Sciatic nerve (tissue), 2 donors: ENCODE data around the gene MAD1L1. TPM values are rescaled to one million over a fixed set of nuclear protein-coding genes. Genes with fewer than 3 reads are reported as not detected.
"Not testable (repeated sequence)": the region's sequence is repeated elsewhere in the genome, so short reads cannot be mapped to it uniquely, and the experiment has no call there.

Source experiments
- ATAC-seq: fragments of 200-7000 bp; cut with Tn5 transposase; one replicate; pipeline ENCODE4 v1.9.1; 2020; ENCODE audit warnings: mild to moderate bottlenecking, moderate library complexity
- DNase-seq: peaks from one replicate; pipeline ENCODE4 v3.0.0-alpha.2; 2020; ENCODE audit warnings: low spot score
- intact Hi-C: fragments of 100-400 bp; cut with DNase I; formaldehyde crosslinking; loops from one replicate; pipeline ENCODE4 v1.14.2; 2022
- total RNA-seq: library from RNA; stranded (reverse); fragmentation: NEBNext Ultra II Directional; extraction: Animal tissue kit (Norgen Biotek cat#: 25700); gene quantifications from one replicate; pipeline ENCODE4 v1.2.1, GENCODE V29; 2021
- donor health status: DM: no; HTN: no; CAD: no.
- donor health status: DM: no; HTN: no; CAD: no.

The MAD1L1 gene
- total RNA-seq, 1 donor from 2014 or later, result 42.1 TPM

- ATAC-seq (no peak), DNase-seq (no peak)
- intact Hi-C loops, result no loop called here
Measured at GRCh38 chr7:1893451-1893850, 339.3 kb downstream of the MAD1L1 start.

- ATAC-seq (no peak), DNase-seq (no peak)
- intact Hi-C loops, result no loop called here
Measured at GRCh38 chr7:1893036-1893435, 339.7 kb downstream of the MAD1L1 start.

GRCh38 chr7:1892011-1892965, 340.5 kb downstream of the MAD1L1 start:
- DNase-seq, result no peak
- ATAC-seq, result no peak
- intact Hi-C loops, result no loop called here

GRCh38 chr7:1890289-1891235, 342.2 kb downstream of the MAD1L1 start:
- intact Hi-C loops, result no loop called here
- ATAC-seq, result no peak
- DNase-seq, result no peak

DNA sequence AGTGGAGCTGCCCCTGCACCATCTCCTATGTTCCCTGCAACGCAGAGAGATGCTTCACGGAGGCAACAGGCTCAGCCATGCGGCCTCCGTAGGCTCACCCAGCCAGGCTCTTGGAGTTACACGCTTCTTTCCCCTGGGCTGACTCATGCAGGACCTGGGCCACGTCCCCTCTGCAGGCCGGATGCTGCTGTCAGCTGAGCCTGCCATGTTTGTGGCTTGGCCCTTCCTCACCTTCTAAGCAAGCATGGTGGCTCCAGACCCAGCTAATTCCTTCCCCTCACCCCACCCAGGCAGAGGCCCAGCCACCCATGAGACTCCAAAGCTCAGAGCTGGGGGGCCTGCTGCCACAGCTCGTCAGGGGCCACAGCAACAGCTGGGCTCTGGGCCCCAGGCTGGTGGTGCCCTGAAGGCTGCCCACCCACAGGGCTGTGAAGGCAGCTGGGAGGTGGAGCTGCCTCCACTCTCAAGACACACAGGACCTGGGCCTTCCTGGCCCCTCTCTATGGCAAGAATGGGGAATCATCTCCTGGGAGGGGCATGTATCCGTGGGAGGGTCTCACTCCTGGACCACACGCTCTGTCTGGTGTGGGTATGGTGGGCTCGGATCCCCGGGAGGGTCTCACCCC, 343.1 kb downstream of the MAD1L1 start:
- ATAC-seq (no peak), DNase-seq (no peak)
- intact Hi-C loops, result no loop called here

- ATAC-seq (no peak), DNase-seq (no peak)
- intact Hi-C loops, result no loop called here
Measured at GRCh38 chr7:1889091-1889490, 343.7 kb downstream of the MAD1L1 start.

DNA sequence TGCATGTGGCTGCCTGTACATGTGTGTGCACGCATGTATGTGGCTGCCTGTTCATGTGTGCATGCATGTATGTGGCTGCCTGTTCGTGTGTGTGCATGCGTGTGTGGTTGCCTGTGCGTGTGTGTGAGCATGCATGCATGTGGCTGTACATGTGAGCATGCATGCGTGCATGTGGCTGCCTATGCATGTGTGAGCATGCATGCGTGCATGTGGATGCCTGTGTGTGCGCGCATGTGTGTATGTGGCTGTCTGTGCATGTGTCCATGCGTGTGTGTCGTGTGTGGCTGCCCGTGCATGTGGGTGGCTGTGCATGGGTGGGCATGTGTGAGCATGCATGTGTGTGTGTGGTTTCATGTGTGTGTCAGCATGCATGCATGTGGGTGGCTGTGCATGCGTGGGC, 344.3 kb downstream of the MAD1L1 start:
- ATAC-seq, result no peak
- intact Hi-C loops, result no loop called here
- DNase-seq, result no peak

DNA sequence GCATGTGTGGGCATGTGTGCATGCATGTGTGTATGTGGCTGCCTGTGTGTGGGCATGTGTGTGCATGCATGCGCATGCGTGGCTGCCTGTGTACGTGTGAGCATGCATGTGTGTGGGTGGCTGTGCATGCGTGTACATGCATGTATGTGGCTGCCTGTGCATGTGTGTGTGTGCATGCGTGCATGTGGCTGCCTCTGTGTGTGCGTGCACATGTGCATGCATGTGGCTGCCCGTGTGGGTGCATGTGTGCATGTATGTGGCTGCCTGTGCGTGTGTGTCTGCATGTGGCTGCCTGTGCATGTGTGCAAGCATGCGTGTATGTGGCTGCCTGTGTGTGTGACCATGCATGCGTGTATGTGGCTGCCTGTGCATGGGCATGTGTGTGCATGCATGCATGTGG, 345.5 kb downstream of the MAD1L1 start:
- DNase-seq (no peak), ATAC-seq (no peak)
- intact Hi-C loops, result no loop called here

- ATAC-seq, result no peak
- intact Hi-C loops, result no loop called here
- DNase-seq, result no peak
Measured at GRCh38 chr7:1886361-1887064, 346.2 kb downstream of the MAD1L1 start.

DNA sequence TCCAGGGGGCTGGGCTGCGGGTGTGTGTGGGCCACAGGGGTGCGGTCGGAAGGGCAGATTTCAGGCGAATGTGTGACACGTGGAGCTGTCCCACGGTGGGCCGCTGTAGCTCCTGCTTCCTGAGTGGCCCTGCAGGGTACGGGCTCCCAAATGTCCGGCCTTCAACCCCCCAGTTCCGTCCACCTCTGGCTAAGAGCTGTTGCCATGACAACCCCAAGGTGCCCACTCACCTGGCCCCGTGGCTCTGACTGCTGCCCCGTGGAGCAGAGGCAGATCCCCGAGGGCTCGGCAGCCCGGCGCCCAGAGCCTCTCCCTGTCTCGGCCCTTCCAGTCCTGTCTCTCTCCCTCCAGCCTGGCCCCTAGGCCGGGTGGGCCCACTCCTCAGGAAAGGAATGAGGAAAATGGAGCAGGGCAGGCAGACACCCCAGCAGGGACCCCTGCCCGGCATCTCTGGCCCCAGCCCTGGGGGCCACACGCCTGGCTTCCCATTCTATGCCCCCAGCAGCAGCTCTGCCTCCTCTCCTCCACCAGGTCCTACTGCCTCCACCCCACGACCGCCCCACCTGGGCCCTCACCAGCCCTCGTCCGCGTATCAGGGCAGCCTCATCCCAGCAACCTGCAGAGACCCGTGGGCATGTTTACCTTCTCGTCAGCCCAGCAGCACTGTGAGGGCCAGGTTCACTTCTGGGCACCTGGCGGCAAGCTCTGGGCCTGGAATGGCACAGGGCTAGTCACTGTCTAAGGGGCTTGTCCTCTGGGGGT, 347.1 kb downstream of the MAD1L1 start:
- no peak for DNase-seq
- intact Hi-C loops, result no loop called here
- no peak for ATAC-seq

- no peak for DNase-seq
- intact Hi-C loops, result no loop called here
- ATAC-seq, result no peak
Measured at GRCh38 chr7:1884583-1885350, 348.0 kb downstream of the MAD1L1 start.

- ATAC-seq (no peak), DNase-seq (no peak)
- intact Hi-C loops, result no loop called here
Measured at GRCh38 chr7:1883834-1884582, 348.7 kb downstream of the MAD1L1 start.

DNA sequence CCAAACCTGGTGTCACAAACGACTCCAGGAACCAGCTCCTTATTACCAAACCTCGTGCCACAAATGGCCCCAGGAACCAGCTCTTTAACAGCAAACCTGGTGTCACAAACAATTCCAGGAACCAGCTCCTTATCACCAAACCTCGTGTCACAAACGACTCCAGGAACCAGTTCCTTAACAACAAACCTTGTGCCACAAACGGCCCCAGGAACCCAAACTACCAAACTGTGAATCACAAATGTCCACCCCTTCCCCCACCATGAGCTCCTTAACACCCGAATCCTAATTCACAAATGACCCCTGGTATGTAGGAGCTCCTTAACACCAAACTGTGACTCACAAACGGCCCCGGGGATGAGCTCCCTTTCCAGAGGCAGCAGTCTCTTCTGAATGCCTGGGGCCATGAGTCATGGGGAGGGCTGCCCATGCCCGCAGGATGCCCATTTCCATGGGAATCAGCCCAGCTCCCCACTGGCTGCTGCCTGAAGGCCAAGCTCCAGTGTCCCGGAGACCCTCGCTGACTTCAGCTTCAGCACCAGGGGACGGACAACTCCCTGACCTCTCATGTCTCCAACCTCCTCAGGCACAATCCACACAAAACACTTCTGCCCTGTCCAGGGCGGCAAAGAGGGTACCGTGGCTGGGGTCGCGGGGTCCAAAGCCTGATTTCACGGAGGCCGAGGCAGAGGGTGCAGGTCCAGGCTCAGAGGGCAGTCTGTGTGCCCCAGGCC, 349.5 kb downstream of the MAD1L1 start:
- ATAC-seq, result no peak
- DNase-seq, result no peak
- intact Hi-C loops, result no loop called here

GRCh38 chr7:1882451-1882850, 350.3 kb downstream of the MAD1L1 start:
- no peak for ATAC-seq
- DNase-seq, result no peak
- intact Hi-C loops, result no loop called here

DNA sequence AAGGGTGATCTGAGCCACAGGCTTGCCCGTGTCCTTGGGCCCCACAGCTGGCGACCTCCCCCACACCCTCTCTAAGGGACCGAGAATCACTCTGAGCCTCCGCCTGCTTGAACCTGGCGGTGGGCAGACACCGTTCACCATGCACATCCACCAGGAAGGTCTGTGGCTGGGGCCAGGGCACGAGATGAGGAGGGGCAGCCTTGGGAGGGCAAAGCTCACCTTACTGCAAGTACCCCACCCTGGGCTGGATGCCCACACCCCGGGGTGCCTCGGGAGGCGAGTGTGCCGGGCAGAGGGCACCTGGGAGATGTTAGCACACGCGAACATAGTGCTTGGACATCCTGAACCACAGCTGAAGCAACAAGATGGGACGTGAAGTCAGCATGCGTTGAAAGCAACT, 350.8 kb downstream of the MAD1L1 start:
- DNase-seq, result no peak
- intact Hi-C loops, result no loop called here
- ATAC-seq, result no peak

DNA sequence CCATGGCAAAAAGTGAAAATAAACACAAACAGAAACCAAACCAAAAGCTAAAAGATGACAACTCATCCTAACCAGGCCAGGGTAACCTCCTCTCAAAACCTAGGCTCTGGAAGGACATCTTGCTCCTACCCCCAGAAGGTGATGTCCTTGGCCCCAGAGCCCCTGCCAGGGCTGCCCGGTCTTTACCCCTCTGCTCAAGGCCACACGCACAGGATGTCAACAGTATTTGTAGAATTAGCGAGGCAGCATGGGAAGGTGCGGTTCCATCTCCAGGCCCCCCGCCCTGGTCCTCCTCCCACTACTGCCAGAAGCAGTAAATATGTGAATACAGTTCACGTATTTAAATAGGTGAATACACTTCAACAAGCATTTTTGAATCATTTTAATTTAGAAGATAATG, 356.1 kb downstream of the MAD1L1 start:
- DNase-seq, intact Hi-C loops: not testable (repeated sequence)

More for the DNA sequence above, 356.1 kb downstream of the MAD1L1 start:
- not testable (repeated sequence) for ATAC-seq
